ENCODE results near the gene BNIP5.

GRCh38 chr6:36305885-36306284, 30.8 kb downstream of the BNIP5 start:
- no peak for TF ChIP-seq GATA3 (IDR thresholded peaks at IDR 0.05; ENCODE audit: low read depth, low read length)
- TF ChIP-seq GATA2 (IDR thresholded peaks at IDR 0.05; ENCODE audit: low read depth, low read length): no peak
